Sigmoid colon (tissue), 4 donors: ENCODE results near the gene HRAS.

ENCODE experiments used
- EP300 ChIP-seq, 4 donors: sonication (generic); formaldehyde crosslinking; IDR thresholded peaks; one replicate each; pipeline ENCODE4 v1.6.1; 2017; ENCODE audit warnings: antibody characterized with exemption in 4 of 4
- POLR2A ChIP-seq, 2 donors: fragments of 450-650 bp; IDR thresholded peaks; one replicate each; pipeline ENCODE4 v1.6.1; 2016; ENCODE audit warnings: antibody characterized with exemption in 2 of 2, mild to moderate bottlenecking in 2 of 2, moderate library complexity in 2 of 2
- TF ChIP-seq, protein P1 (sequence below), 4 experiments: fragments of 450-650 bp in 3 of 4; fragments of 200-600 bp in 1 of 4; IDR thresholded peaks; one replicate each; pipeline ENCODE4 v1.5.1; 2016 to 2019; ENCODE audit warnings: antibody characterized with exemption in 4 of 4, mild to moderate bottlenecking in 3 of 4, moderate library complexity in 2 of 4

DNA sequence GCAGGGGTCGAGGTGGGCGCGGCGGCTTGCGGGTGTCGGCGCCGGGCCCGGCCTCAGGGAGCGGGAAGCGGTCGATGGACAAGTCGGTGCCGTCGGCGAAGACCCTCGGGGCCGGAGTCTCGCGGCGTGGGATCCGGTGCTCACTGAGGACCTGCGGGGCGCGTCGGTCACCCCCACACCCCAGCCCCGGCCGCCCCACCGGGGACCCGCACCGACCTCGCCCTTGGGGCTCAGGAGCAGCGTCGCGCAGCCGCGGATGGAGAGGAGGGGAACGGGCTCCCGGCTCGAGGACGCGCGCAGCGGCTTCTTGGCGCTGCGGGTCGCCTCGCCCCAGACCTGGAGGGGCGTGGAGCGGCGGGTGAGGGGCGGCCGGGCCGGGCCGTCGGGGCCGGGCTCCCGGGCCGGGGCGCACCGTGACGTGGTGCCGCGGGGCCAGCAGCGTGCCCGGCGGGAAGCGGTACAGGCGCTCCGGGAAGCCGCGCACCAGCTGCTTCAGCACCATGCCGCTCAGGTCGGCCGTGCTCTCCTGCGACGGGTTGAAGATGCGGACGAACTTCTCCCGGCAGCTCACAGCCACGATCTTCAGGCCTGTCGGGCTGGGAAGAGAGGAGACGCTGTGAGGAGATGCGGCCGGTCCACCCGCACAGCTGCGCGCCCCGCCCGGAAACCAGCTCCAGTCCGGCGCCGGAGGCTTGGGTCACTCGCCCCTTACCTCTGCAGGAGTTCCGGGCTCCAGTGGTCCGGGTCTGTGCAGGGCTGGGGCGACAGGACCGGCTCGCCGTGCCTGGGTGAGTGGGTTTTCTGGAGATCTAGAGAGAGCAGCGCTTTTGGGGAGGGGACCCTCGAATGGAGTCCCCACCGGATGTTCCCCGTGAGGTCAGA, 20.6 kb upstream of the HRAS start:
- TF ChIP-seq, protein P1, sequence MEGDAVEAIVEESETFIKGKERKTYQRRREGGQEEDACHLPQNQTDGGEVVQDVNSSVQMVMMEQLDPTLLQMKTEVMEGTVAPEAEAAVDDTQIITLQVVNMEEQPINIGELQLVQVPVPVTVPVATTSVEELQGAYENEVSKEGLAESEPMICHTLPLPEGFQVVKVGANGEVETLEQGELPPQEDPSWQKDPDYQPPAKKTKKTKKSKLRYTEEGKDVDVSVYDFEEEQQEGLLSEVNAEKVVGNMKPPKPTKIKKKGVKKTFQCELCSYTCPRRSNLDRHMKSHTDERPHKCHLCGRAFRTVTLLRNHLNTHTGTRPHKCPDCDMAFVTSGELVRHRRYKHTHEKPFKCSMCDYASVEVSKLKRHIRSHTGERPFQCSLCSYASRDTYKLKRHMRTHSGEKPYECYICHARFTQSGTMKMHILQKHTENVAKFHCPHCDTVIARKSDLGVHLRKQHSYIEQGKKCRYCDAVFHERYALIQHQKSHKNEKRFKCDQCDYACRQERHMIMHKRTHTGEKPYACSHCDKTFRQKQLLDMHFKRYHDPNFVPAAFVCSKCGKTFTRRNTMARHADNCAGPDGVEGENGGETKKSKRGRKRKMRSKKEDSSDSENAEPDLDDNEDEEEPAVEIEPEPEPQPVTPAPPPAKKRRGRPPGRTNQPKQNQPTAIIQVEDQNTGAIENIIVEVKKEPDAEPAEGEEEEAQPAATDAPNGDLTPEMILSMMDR (IDR thresholded peaks at IDR 0.05), result no peak
- TF ChIP-seq POLR2A (IDR thresholded peaks at IDR 0.05) (no peak), EP300 (IDR thresholded peaks at IDR 0.05) (no peak)
